Mononuclear cell (primary cell): ENCODE results near the gene POLN. TPM values are rescaled to one million over a fixed set of nuclear protein-coding genes. Genes with fewer than 3 reads are reported as not detected.
"Not testable (repeated sequence)": the region's sequence is repeated elsewhere in the genome, so short reads cannot be mapped to it uniquely, and the experiment has no call there.

Source experiments
- H3K27me3 ChIP-seq: 2 replicates; pipeline ENCODE4 v1.6.0; 2011; ENCODE audit warnings: low read length, control low read depth; ENCODE audit not compliant: insufficient read depth
- H3K4me1 ChIP-seq: 2 replicates; pipeline ENCODE4 v1.5.1; 2011; ENCODE audit warnings: mild to moderate bottlenecking, low read length, control low read depth; ENCODE audit not compliant: insufficient read depth
- H3K4me3 ChIP-seq: 2 replicates; pipeline ENCODE4 v1.5.1; 2011; ENCODE audit warnings: mild to moderate bottlenecking, low read length, moderate library complexity
- H3K9me3 ChIP-seq: 2 replicates; pipeline ENCODE4 v1.5.1; 2011; ENCODE audit warnings: low read depth, mild to moderate bottlenecking, control low read depth, low read length
- total RNA-seq: library from RNA; depleted of rRNA; stranded (reverse); fragments of >200 nt; gene quantifications from one replicate; pipeline ENCODE4 v1.2.3, GENCODE V29; 2012

POLN gene
- total RNA-seq, 1 donor, result 1.4 TPM

DNA sequence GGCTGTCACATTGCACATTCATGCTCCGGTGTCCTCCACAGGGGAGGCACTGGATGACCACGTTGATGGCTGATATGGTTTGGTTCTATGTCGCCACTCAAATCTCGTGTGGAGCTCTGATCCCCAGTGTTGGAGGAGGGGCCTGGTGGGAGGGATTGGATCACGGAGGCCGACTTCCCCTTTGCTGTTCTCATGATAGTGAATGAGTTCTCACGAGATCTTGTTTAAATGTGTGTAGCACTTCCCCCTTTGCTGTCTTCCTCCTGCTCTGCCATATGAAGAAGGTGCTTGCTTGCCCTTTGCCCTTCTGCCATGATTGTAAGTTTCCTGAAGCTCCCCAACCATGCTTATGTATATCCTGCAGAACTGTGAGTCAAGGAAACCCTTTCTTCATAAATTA is 205.1 kb downstream of the POLN start:
- peaks cover 38% of the 10 kb centered on the region for H3K27me3 ChIP-seq
- no peak overlapping the region for H3K4me3 ChIP-seq

GRCh38 chr4:2036327-2036726 is 205.6 kb downstream of the POLN start:
- H3K9me3 ChIP-seq, result no peaks in the 10 kb centered on the region
- H3K4me1 ChIP-seq, result peaks cover 3% of the 10 kb centered on the region
- no peak overlapping the region for H3K4me3 ChIP-seq
- peaks cover 35% of the 10 kb centered on the region for H3K27me3 ChIP-seq

More for the DNA sequence above, 205.1 kb downstream of the POLN start:
- no peaks in the 10 kb centered on the region for H3K9me3 ChIP-seq
- peaks cover 8% of the 10 kb centered on the region for H3K4me1 ChIP-seq

- H3K27me3 ChIP-seq, H3K4me3 ChIP-seq, H3K4me1 ChIP-seq, H3K9me3 ChIP-seq: not testable (repeated sequence)
These were observed 210.8 kb downstream of the POLN start for GRCh38 chr4:2031161-2031560.

DNA sequence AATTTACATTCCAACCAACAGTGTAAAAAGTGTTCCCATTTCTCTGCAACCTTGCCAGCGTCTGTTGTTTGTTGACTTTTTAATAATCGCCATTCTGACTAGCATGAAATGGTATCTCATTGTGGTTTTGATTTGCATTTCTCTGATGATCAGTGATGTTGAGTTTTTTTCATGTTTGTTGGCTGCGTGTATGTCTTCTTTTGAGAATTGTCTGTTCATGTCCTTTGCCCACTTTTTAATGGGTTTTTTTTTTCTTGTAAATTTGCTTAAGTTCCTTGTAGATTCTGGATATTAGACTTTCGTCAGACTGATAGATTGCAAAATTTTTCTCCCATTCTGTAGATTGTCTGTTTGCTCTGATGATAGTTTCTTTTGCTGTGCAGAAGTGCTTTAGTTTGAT is 214.8 kb downstream of the POLN start:
- H3K4me1 ChIP-seq, H3K4me3 ChIP-seq, H3K9me3 ChIP-seq, H3K27me3 ChIP-seq: not testable (repeated sequence)

DNA sequence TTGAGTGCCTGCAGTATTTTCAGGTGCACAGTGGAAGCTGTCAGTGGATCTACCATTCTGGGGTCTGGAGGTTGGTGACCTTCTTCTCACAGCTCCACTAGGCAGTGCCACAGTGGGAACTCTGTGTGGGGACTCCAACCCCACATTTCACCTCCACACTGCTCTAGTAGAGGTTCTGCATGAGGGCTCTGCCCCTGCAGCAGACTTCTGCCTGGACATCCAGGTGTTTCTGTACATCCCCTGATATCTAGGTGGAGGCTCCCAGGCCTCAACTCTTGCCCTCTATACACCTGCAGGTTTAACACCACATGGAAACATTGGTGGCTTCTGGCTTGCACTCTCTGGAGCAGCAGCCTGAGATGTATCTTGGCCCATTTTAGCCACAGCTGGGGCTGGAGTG is 216.1 kb downstream of the POLN start:
- Histone ChIP-seq H3K4me3 (no peak overlapping the region), H3K9me3 (no peaks in the 10 kb centered on the region), H3K27me3 (peaks cover 23% of the 10 kb centered on the region), H3K4me1 (no peaks in the 10 kb centered on the region)

GRCh38 chr4:2024683-2025082 is 217.2 kb downstream of the POLN start:
- no peaks in the 10 kb centered on the region for H3K4me1 ChIP-seq
- H3K9me3 ChIP-seq, result no peaks in the 10 kb centered on the region
- H3K4me3 ChIP-seq, result no peak overlapping the region
- H3K27me3 ChIP-seq, result peaks cover 24% of the 10 kb centered on the region

Other genes with a start within 250 kb of the POLN start
- 17.9 TPM for gene NELFA, start 233.1 kb downstream of the POLN start, total RNA-seq
- 0.10 TPM for gene NAT8L, start 182.8 kb downstream of the POLN start, total RNA-seq
- gene HAUS3, start within 50 bp of the POLN start, total RNA-seq, result 77.2 TPM
- gene MXD4, start 20.0 kb upstream of the POLN start, total RNA-seq, result 36.1 TPM
- gene ZFYVE28, start 176.5 kb upstream of the POLN start, total RNA-seq, result 8.9 TPM
- gene CFAP99, start 176.8 kb upstream of the POLN start, total RNA-seq, result 0.10 TPM
- gene RNF4, start 227.0 kb upstream of the POLN start, total RNA-seq, result 126 TPM